H4 (cell line): ENCODE measurements around the gene TMEM165. TPM values are rescaled to one million over a fixed set of nuclear protein-coding genes. Genes with fewer than 3 reads are reported as not detected.

Experiments used
- DNase-seq: peaks from one replicate; pipeline ENCODE4 v3.0.0-alpha.2; 2015; ENCODE audit warnings: low spot score
- total RNA-seq: library from RNA; depleted of rRNA; stranded (reverse); fragments of >200 nt; shearing (Covaris generic); gene quantifications from 2 replicates; pipeline ENCODE4 v1.2.3, GENCODE V29; 2014; rRNA removed

The TMEM165 gene
- total RNA-seq, 1 experiment from 2014 or later: 104 TPM

DNA sequence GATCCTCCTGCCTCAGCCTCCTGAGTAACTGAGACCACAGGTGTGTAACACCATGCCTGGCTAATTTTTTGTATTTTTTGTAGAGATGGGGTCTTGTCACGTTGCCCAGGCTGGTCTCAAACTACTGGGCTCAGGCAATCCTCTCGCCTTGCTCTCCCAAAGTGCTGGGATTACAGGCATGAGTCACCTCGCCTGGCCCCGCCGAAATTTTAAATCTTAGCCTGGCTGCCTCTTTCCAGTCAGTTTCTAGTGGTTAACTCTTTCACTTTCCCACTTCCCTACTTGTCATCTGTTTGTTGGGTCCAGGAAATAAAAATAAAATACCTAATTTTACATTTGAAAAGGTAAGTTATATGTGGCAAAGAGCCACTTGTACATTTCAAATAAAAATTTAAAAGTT lies 62.4 kb downstream of the TMEM165 start:
- DNase-seq: no peak

DNA sequence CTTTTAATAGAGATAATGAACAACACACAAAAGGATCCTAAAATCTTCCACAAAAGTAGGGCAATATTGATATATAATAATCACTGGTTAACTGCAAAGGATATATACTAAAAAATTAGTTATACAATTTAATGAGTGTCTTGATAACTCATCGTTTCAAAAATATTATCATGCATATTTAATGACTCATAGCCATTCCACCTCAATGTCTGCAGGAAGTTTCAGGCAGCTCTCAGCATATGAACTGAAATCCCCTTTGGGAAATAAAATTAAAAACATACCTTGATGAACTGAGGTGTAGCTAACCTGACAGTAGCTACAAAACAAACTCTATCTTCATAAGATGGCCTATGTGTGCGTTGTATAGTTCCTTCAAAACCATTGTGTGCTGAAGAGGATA lies 62.9 kb downstream of the TMEM165 start:
- DNase-seq: no peak

- DNase-seq: no peak
Measured at GRCh38 chr4:55466001-55466400, 70.2 kb downstream of the TMEM165 start.

DNA sequence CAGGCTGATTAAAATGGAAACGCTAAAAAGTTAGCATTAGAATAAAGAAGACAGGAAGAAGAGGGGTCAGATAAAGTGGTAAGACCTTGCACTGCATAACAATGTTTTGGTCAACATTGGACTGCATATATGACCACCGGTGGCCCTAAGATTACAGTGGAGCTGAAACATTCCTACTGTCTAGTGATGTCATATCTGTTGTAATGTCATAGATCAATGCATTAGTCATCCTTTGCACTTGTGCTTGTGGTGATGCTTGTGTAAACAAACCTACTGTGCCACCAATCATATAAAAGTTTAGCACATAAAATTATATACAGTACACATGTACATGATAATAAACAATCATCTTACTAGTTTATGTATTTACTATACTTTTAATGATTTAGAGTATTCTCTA lies 73.0 kb downstream of the TMEM165 start:
- DNase-seq: peak; percentile 38

DNA sequence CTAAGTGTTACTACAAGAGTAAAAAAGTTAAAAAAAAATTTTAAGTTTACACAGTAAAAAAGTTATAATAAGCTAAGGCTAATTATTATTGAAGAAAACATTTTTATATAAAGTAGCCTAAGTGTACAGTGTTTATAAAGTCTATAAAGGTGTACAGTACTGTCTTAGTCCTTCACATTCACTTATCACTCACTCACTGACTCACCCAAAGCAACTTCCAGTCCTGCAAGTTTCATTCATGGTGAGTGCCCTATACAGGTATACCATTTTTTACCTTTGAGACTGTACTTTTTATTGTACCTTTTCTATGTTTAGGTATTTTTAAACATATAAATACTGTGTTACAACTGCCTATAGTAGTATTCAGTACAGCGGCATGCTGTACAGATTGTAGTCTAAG lies 74.2 kb downstream of the TMEM165 start:
- no peak for DNase-seq

Other genes with a start within 250 kb of the TMEM165 start
- 9.1 and 22.8 TPM in 2 replicates for gene SRD5A3, start 49.7 kb upstream of the TMEM165 start, total RNA-seq
- gene CLOCK, start 151.0 kb downstream of the TMEM165 start, total RNA-seq: 12.3 and 19.5 TPM in 2 replicates
- gene PDCL2, start 196.3 kb downstream of the TMEM165 start, total RNA-seq: not detected in 2 replicates
- 2.8 and 6.1 TPM in 2 replicates for gene NMU, start 240.3 kb downstream of the TMEM165 start, total RNA-seq